OCI-LY7 (cell line): ENCODE data around the gene RNF130. TPM values are rescaled to one million over a fixed set of nuclear protein-coding genes. Genes with fewer than 3 reads are reported as not detected.

Experiments
- BruUV-seq: library from RNA; stranded (reverse); fragments of 400-500 nt; replicated peaks from 2 replicates; lab custom pipeline; 2021; lab: Mats Ljungman, UMichigan
- CTCF ChIA-PET: fragments of 300-600 bp; sonication (Branson Sonifier 250); formaldehyde crosslinking; loops from one replicate; lab custom pipeline; 2022; ENCODE audit warnings: antibody characterized with exemption; ENCODE audit not compliant: unreplicated experiment; lab: Charles Lee
- POLR2A ChIA-PET: fragments of 300-600 bp; sonication (Branson Sonifier 250); formaldehyde crosslinking; loops from one replicate; lab custom pipeline; 2022; ENCODE audit warnings: antibody characterized with exemption; lab: Charles Lee
- DNase-seq: peaks from one replicate; pipeline ENCODE4 v3.0.0-alpha.2; 2015; ENCODE audit warnings: low spot score
- H2AFZ ChIP-seq: fragments of 200-600 bp; sonication (generic), shearing (Covaris generic); 2 replicates; pipeline ENCODE4 v1.6.1; 2014; ENCODE audit warnings: mild to moderate bottlenecking, antibody characterized with exemption, low read length, moderate library complexity
- H3K27ac ChIP-seq: fragments of 200-600 bp; sonication (generic); 2 replicates; pipeline ENCODE4 v1.5.1; 2014; ENCODE audit warnings: mixed run types, low read depth, mild to moderate bottlenecking, moderate library complexity, low read length, inconsistent platforms; ENCODE audit not compliant: poor library complexity, severe bottlenecking
- H3K36me3 ChIP-seq: fragments of 200-600 bp; sonication (generic); 2 replicates; pipeline ENCODE4 v1.6.1; 2014; ENCODE audit warnings: mild to moderate bottlenecking, antibody characterized with exemption, low read length, moderate library complexity, mixed read lengths; ENCODE audit not compliant: insufficient read depth
- H3K4me1 ChIP-seq: fragments of 200-600 bp; sonication (generic); 2 replicates; pipeline ENCODE4 v1.5.1; 2014; ENCODE audit warnings: mild to moderate bottlenecking, low read length; ENCODE audit not compliant: insufficient read depth, poor library complexity, severe bottlenecking
- H3K4me2 ChIP-seq: fragments of 200-600 bp; sonication (generic); 2 replicates; pipeline ENCODE4 v1.6.1; 2014; ENCODE audit warnings: mild to moderate bottlenecking, low read length
- H3K4me3 ChIP-seq: fragments of 200-600 bp; sonication (generic); 2 replicates; pipeline ENCODE4 v1.5.1; 2014; ENCODE audit warnings: mild to moderate bottlenecking, low read depth, low read length; ENCODE audit not compliant: poor library complexity, severe bottlenecking
- H3K79me2 ChIP-seq: fragments of 200-600 bp; sonication (generic); 2 replicates; pipeline ENCODE4 v1.6.1; 2016; ENCODE audit warnings: low read depth, mild to moderate bottlenecking, low read length, moderate library complexity, mixed read lengths; ENCODE audit not compliant: insufficient read depth
- H3K9me2 ChIP-seq: fragments of 200-600 bp; sonication (generic); 2 replicates; pipeline ENCODE4 v1.6.1; 2016; ENCODE audit warnings: mild to moderate bottlenecking, low read length, mixed read lengths; ENCODE audit not compliant: insufficient read depth
- H3K9me3 ChIP-seq: fragments of 200-600 bp; sonication (generic); 2 replicates; pipeline ENCODE4 v1.6.1; 2014; ENCODE audit warnings: mild to moderate bottlenecking, mixed run types, low read length, mixed read lengths
- H4K20me1 ChIP-seq: fragments of 200-600 bp; sonication (generic); 2 replicates; pipeline ENCODE4 v1.6.1; 2014; ENCODE audit warnings: mild to moderate bottlenecking, antibody characterized with exemption, low read length, moderate library complexity, mixed read lengths; ENCODE audit not compliant: insufficient read depth
- EZH2phosphoT487 ChIP-seq: fragments of 200-600 bp; sonication (generic); IDR thresholded peaks from 2 replicates; pipeline ENCODE4 v1.6.1; 2018; ENCODE audit warnings: low read depth, borderline replicate concordance, mild to moderate bottlenecking, mixed run types, antibody characterized with exemption, low read length, moderate library complexity, mixed read lengths
- intact Hi-C: fragments of 100-400 bp; cut with micrococcal nuclease; formaldehyde crosslinking; loops from one replicate; pipeline ENCODE4 v1.10.0; 2022; ENCODE audit not compliant: unreplicated experiment
- total RNA-seq, 2 experiments: library from RNA; depleted of rRNA in 1 of 2; stranded (reverse); fragments of >200 nt in 1 of 2; shearing (Covaris generic) in 1 of 2; gene quantifications; 2 replicates each; pipeline ENCODE4 v1.2.3, GENCODE V29; 2014 to 2022
- TF ChIP-seq, protein P1 (sequence below): fragments of 200-600 bp; sonication (generic); conservative IDR thresholded peaks from 2 replicates; pipeline ENCODE4 v1.5.1; 2014; ENCODE audit warnings: mild to moderate bottlenecking, antibody characterized with exemption, low read length, moderate library complexity, mixed read lengths

The RNF130 gene
- total RNA-seq, 2 experiments from 2014 or later: 0.16 TPM; not detected in 1

- TF ChIP-seq, protein P1, sequence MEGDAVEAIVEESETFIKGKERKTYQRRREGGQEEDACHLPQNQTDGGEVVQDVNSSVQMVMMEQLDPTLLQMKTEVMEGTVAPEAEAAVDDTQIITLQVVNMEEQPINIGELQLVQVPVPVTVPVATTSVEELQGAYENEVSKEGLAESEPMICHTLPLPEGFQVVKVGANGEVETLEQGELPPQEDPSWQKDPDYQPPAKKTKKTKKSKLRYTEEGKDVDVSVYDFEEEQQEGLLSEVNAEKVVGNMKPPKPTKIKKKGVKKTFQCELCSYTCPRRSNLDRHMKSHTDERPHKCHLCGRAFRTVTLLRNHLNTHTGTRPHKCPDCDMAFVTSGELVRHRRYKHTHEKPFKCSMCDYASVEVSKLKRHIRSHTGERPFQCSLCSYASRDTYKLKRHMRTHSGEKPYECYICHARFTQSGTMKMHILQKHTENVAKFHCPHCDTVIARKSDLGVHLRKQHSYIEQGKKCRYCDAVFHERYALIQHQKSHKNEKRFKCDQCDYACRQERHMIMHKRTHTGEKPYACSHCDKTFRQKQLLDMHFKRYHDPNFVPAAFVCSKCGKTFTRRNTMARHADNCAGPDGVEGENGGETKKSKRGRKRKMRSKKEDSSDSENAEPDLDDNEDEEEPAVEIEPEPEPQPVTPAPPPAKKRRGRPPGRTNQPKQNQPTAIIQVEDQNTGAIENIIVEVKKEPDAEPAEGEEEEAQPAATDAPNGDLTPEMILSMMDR: no peak
- no peak for TF ChIP-seq EZH2phosphoT487
- Histone ChIP-seq H3K9me2 (no peaks in the 10 kb centered on the region), H3K4me2 (no peak overlapping the region), H2AFZ (no peak overlapping the region), H3K4me3 (no peak overlapping the region), H3K27ac (no peak overlapping the region), H4K20me1 (no peaks in the 10 kb centered on the region), H3K79me2 (no peaks in the 10 kb centered on the region), H3K4me1 (no peaks in the 10 kb centered on the region), H3K9me3 (no peaks in the 10 kb centered on the region), H3K36me3 (no peaks in the 10 kb centered on the region)
- no peak for DNase-seq
- no TSS peak for BruUV-seq
- intact Hi-C loops: no loop called here
- POLR2A ChIA-PET: no interaction called here
- CTCF ChIA-PET: no interaction called here
These were observed 115.9 kb downstream of the RNF130 start for GRCh38 chr5:179955630-179956029.

DNA sequence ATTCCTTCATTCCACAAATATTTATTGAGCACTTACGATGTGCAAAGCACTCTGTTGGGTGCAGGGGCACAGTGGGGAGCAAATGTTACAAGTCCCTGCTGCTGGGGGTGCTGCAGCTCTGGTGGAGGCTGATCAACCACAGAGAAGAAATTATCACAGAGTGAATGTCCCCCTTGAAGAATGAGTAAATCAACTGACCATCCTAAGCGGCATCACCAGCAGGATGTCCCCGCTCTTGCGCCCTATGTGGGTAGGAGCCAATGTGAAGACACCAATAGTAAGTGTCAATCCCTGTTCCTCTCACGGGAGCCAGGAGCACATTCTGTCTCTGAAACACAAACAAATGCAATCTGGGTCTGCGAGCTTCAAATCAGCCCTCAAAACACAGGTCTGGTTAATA, 116.5 kb downstream of the RNF130 start:
- no peaks in the 10 kb centered on the region for H4K20me1 ChIP-seq
- CTCF ChIA-PET: no interaction called here

DNA sequence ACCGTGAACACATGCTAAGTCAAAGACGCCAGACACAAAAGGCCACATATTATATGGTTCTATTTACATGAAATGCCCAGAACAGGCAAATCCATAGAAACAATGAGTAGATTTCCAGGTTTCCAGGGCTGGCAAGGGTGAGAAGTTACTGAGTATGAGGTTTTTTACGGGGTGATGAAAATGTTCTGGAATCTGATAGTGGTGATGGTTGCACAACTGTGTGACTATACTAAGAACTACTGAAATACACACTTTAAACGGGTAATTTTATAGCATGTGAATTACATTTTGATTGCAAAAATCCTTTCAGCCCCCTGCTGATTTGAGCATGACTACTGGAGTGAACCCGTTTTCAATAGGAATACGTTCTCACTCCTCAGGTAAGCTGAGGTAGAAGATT, 117.1 kb downstream of the RNF130 start:
- TF ChIP-seq, protein P1: no peak
- no peak for TF ChIP-seq EZH2phosphoT487
- Histone ChIP-seq H3K4me3 (no peak overlapping the region), H2AFZ (no peak overlapping the region), H3K79me2 (no peaks in the 10 kb centered on the region), H3K27ac (no peak overlapping the region), H3K4me2 (no peak overlapping the region), H3K9me2 (no peaks in the 10 kb centered on the region), H3K9me3 (no peaks in the 10 kb centered on the region), H4K20me1 (no peaks in the 10 kb centered on the region), H3K4me1 (no peaks in the 10 kb centered on the region), H3K36me3 (no peaks in the 10 kb centered on the region)
- POLR2A ChIA-PET: no interaction called here
- CTCF ChIA-PET: no interaction called here
- no TSS peak for BruUV-seq
- DNase-seq: no peak
- intact Hi-C loops: no loop called here

More for the DNA sequence above, 116.5 kb downstream of the RNF130 start:
- Histone ChIP-seq H3K4me1 (no peaks in the 10 kb centered on the region), H3K27ac (no peak overlapping the region), H3K9me2 (no peaks in the 10 kb centered on the region), H2AFZ (no peak overlapping the region), H3K79me2 (no peaks in the 10 kb centered on the region), H3K9me3 (no peaks in the 10 kb centered on the region), H3K36me3 (no peaks in the 10 kb centered on the region), H3K4me2 (no peak overlapping the region), H3K4me3 (no peak overlapping the region)
- no TSS peak for BruUV-seq
- POLR2A ChIA-PET: no interaction called here
- intact Hi-C loops: no loop called here
- no peak for DNase-seq
- TF ChIP-seq, protein P1: no peak
- TF ChIP-seq EZH2phosphoT487: no peak
